Glutamatergic neuron (in vitro differentiated cells): ENCODE data around the gene DIPK1C. TPM values are rescaled to one million over a fixed set of nuclear protein-coding genes. Genes with fewer than 3 reads are reported as not detected.

Source experiments
- DNase-seq: peaks from one replicate; pipeline ENCODE4 v3.0.0; 2022
- H3K27ac Mint-ChIP-seq: one replicate; pipeline ENCODE4 v1.8.0; 2020; ENCODE audit warnings: mild to moderate bottlenecking, mixed read lengths, inconsistent platforms; ENCODE audit not compliant: unreplicated experiment
- H3K27me3 Mint-ChIP-seq: one replicate; pipeline ENCODE4 v1.8.0; 2020; ENCODE audit warnings: mild to moderate bottlenecking, moderate library complexity, mixed read lengths, inconsistent platforms; ENCODE audit not compliant: unreplicated experiment
- H3K36me3 Mint-ChIP-seq: one replicate; pipeline ENCODE4 v1.8.0; 2020; ENCODE audit warnings: mild to moderate bottlenecking, mixed read lengths, inconsistent platforms; ENCODE audit not compliant: unreplicated experiment
- H3K4me1 Mint-ChIP-seq: one replicate; pipeline ENCODE4 v1.8.0; 2020; ENCODE audit warnings: mild to moderate bottlenecking, low read depth, mixed read lengths, inconsistent platforms; ENCODE audit not compliant: unreplicated experiment
- H3K4me3 Mint-ChIP-seq: one replicate; pipeline ENCODE4 v1.8.0; 2020; ENCODE audit warnings: mild to moderate bottlenecking, mixed read lengths, inconsistent platforms; ENCODE audit not compliant: unreplicated experiment
- H3K9me3 Mint-ChIP-seq: one replicate; pipeline ENCODE4 v1.8.0; 2020; ENCODE audit warnings: mild to moderate bottlenecking, moderate library complexity, mixed read lengths, inconsistent platforms; ENCODE audit not compliant: unreplicated experiment
- total RNA-seq: library from RNA; stranded (reverse); fragmentation: NEBNext Ultra II Directional; extraction: Animal tissue kit (Norgen Biotek cat#: 25700); gene quantifications from one replicate; pipeline ENCODE4 v1.2.1, GENCODE V29; 2021; ENCODE audit not compliant: unreplicated experiment
- TF ChIP-seq, protein P1 (sequence below): fragments of 200-600 bp; sonication (generic); IDR thresholded peaks from one replicate; pipeline ENCODE4 v1.5.0; 2021; ENCODE audit not compliant: partially characterized antibody, unreplicated experiment

Gene DIPK1C
- total RNA-seq, 1 donor from 2014 or later, result not detected

DNA sequence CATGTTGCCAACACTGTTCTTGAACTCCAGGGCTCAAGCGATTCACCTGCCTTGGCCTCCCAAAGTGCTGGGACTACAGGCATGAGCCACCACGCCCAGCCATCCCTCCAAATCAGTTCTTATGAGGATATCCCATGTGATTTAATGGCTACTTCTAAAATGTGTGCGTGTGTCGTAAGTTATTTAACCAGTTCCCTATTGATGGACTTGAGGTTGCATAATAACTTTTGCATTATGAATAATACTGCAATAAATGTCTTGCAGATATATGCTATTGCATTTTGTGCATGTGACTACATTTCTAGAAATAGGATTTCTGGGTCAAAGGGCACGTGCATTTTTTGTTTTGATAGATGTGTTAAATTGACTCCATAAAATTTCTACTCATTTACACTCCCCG is 19.0 kb downstream of the DIPK1C start:
- Mint-ChIP-seq H3K9me3 (peaks cover 4% of the 10 kb centered on the region), H3K27me3 (peaks cover 1% of the 10 kb centered on the region), H3K4me3 (no peak overlapping the region), H3K4me1 (no peaks in the 10 kb centered on the region), H3K27ac (no peak overlapping the region), H3K36me3 (no peaks in the 10 kb centered on the region)
- TF ChIP-seq, protein P1, sequence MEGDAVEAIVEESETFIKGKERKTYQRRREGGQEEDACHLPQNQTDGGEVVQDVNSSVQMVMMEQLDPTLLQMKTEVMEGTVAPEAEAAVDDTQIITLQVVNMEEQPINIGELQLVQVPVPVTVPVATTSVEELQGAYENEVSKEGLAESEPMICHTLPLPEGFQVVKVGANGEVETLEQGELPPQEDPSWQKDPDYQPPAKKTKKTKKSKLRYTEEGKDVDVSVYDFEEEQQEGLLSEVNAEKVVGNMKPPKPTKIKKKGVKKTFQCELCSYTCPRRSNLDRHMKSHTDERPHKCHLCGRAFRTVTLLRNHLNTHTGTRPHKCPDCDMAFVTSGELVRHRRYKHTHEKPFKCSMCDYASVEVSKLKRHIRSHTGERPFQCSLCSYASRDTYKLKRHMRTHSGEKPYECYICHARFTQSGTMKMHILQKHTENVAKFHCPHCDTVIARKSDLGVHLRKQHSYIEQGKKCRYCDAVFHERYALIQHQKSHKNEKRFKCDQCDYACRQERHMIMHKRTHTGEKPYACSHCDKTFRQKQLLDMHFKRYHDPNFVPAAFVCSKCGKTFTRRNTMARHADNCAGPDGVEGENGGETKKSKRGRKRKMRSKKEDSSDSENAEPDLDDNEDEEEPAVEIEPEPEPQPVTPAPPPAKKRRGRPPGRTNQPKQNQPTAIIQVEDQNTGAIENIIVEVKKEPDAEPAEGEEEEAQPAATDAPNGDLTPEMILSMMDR, result no peak
- DNase-seq, result no peak

DNA sequence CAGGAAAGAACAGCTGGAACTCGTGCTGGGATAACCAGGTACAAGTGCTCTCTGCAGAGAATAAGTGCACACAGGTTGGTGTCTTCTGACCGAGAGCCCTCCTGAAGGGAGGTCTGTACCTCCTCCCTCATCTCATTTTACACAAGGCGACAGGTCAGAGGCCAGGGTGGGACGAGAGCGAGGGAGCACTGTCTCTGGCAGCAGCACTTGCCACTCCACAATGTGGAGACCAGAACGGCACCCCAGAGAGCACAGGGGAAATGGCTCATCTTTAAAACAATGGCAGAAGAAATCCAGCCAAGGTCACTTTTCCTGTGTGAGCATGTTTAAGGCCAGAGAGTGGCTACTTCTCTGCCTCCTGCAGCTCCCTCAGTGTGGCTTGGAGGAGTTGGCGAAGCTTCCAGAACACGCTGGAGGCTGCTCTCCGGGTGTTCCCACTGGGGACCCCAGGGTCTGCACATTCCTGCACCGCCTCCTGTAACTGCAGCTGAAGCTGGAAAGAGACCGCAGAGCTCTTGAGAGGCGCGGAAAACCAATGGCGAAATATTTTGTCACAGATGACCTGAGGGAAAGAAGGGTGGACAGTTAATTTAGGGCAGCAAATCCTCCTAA is 20.8 kb downstream of the DIPK1C start:
- peaks cover 3% of the 10 kb centered on the region for H3K27me3 Mint-ChIP-seq
- no peak overlapping the region for H3K4me3 Mint-ChIP-seq
- H3K9me3 Mint-ChIP-seq, result peaks cover 2% of the 10 kb centered on the region
- TF ChIP-seq, protein P1, result no peak
- no peaks in the 10 kb centered on the region for H3K36me3 Mint-ChIP-seq
- peaks cover 1% of the 10 kb centered on the region for H3K4me1 Mint-ChIP-seq
- no peak for DNase-seq
- no peak overlapping the region for H3K27ac Mint-ChIP-seq

DNA sequence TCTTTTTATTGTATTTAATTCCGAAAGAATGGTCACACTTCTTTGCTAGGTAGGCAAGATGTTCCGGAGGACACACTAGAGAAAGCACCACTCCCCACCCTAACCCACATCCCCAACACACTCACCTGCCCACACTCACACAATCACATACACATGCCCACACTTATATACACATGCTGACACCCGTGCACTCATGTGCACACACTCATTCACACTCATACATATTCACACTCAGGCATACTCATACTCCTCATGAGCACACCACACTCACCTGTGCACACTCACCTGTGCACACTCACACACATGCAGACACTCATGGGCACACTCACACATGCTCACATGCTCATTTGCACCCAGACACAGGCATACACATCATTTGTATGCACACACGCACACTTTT is 21.4 kb downstream of the DIPK1C start:
- no peak overlapping the region for H3K27ac Mint-ChIP-seq
- peaks cover 6% of the 10 kb centered on the region for H3K27me3 Mint-ChIP-seq
- no peak for DNase-seq
- TF ChIP-seq, protein P1, result no peak
- peaks cover 5% of the 10 kb centered on the region for H3K9me3 Mint-ChIP-seq
- H3K4me1 Mint-ChIP-seq, result peaks cover 4% of the 10 kb centered on the region
- H3K36me3 Mint-ChIP-seq, result no peaks in the 10 kb centered on the region
- no peak overlapping the region for H3K4me3 Mint-ChIP-seq

DNA sequence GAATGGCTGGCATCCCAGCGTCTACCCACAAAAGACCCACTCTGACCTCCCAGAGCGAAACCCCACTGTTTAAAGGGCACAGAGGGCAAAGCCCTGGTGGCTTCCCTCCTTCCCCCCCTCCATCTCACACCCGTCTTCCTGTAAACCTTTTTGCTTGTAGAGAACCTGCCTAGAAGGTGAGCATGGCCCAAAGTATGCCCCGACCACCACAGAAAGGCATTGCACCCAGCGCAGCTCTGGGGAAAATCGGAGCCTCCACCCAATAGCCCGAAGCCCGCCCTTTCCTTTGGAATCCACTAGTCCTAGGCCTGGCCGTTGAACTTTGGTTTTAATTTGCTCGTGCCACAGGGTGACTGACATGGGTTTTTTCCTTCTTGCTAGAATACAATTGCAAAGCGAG is 22.6 kb downstream of the DIPK1C start:
- no peak for DNase-seq
- peaks cover 6% of the 10 kb centered on the region for H3K27me3 Mint-ChIP-seq
- no peak overlapping the region for H3K27ac Mint-ChIP-seq
- H3K36me3 Mint-ChIP-seq, result no peaks in the 10 kb centered on the region
- H3K4me1 Mint-ChIP-seq, result peaks cover 7% of the 10 kb centered on the region
- H3K9me3 Mint-ChIP-seq, result peaks cover 3% of the 10 kb centered on the region
- TF ChIP-seq, protein P1, result no peak
- no peak overlapping the region for H3K4me3 Mint-ChIP-seq

DNA sequence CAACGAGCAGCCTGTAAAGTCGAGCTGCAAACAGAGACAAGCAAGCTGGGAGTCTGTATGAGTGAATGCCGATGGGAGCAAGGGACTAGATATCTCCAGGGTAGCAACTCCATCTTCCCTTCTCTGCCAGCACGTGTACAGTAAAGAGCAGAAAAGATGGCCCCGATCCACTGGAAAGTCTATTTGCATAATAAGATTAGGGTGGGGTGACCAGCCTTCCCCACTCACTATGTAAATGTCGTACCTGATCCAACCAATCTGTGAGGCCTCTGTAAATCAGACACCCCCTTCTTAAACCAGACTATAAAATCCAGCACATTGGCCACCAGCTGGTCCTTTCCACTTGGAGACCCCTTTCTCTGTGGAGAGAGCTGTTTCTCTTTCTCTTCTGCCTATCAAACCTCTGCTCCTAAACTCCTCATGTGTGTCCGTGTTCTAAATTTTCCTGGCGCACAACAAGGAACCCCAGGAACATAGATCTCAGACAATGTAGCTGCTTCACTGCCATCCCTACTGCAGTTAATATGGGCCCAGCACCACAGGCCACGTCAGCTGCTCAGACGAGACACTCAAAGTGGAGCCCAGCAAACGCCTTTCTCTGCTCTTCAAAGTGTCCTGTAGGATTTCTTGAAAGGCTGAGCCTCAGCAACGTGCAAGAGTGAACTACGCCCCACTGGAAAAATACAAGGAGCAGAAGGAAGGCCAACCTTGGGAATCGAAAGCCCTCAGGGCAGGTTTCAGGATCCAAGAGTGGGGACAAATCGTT is 26.1 kb downstream of the DIPK1C start:
- peaks cover 7% of the 10 kb centered on the region for H3K36me3 Mint-ChIP-seq
- peaks cover 7% of the 10 kb centered on the region for H3K9me3 Mint-ChIP-seq
- H3K27me3 Mint-ChIP-seq, result peaks cover 6% of the 10 kb centered on the region
- H3K4me3 Mint-ChIP-seq, result no peak overlapping the region
- TF ChIP-seq, protein P1, result no peak
- DNase-seq, result no peak
- peaks cover 14% of the 10 kb centered on the region for H3K4me1 Mint-ChIP-seq
- H3K27ac Mint-ChIP-seq, result peak overlapping the region; percentile 74
